ENCODE measurements around the gene SH2D5.

DNA sequence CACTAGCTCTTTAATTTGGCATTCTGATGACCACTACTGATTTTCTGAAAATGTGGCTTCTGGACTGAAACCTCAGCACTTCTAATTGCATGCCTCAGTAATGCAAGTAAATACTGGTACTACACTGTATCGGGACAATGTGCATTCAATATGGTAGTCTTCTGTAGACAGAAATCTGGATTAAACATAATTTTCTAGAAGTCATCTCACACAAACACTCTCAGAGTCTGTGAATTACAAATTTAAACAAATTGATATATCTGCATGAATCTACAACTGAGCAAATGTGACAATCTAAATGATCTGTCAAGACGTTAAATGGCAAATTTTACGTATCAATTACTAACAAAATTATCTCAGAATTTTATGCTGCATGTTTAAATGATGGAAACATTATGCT, 30.9 kb upstream of the SH2D5 start:
- TF ChIP-seq, protein P1, sequence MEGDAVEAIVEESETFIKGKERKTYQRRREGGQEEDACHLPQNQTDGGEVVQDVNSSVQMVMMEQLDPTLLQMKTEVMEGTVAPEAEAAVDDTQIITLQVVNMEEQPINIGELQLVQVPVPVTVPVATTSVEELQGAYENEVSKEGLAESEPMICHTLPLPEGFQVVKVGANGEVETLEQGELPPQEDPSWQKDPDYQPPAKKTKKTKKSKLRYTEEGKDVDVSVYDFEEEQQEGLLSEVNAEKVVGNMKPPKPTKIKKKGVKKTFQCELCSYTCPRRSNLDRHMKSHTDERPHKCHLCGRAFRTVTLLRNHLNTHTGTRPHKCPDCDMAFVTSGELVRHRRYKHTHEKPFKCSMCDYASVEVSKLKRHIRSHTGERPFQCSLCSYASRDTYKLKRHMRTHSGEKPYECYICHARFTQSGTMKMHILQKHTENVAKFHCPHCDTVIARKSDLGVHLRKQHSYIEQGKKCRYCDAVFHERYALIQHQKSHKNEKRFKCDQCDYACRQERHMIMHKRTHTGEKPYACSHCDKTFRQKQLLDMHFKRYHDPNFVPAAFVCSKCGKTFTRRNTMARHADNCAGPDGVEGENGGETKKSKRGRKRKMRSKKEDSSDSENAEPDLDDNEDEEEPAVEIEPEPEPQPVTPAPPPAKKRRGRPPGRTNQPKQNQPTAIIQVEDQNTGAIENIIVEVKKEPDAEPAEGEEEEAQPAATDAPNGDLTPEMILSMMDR (IDR thresholded peaks at IDR 0.05): no peak
- TF ChIP-seq POLR2A (IDR thresholded peaks at IDR 0.05; ENCODE audit: low read length): no peak
- TF ChIP-seq PHF8 (IDR thresholded peaks at IDR 0.05; ENCODE audit: borderline replicate concordance, low read depth): no peak
- no peak for TF ChIP-seq CBX2 (IDR thresholded peaks at IDR 0.05; ENCODE audit: borderline replicate concordance, low read depth)
- no peak for TF ChIP-seq SMC3 (IDR thresholded peaks at IDR 0.05)
- TF ChIP-seq TP53 (CRISPR knock-in tag; IDR thresholded peaks at IDR 0.05): no peak
- TF ChIP-seq JUNB (IDR thresholded peaks at IDR 0.05): no peak
- TF ChIP-seq BHLHE40 (IDR thresholded peaks at IDR 0.05; ENCODE audit: low read depth, low read length): no peak
- TF ChIP-seq REST (IDR thresholded peaks at IDR 0.05): no peak
- TF ChIP-seq HOXA7 (CRISPR knock-in tag; IDR thresholded peaks at IDR 0.05): no peak
- TF ChIP-seq EHF (CRISPR knock-in tag; IDR thresholded peaks at IDR 0.05): no peak
- TF ChIP-seq CBX8 (IDR thresholded peaks at IDR 0.05): no peak

Measured in A549 (cell line).